SK-N-SH (cell line): Measurements from ENCODE around the gene SZT2. TPM values are rescaled to one million over a fixed set of nuclear protein-coding genes. Genes with fewer than 3 reads are reported as not detected.

Experiments
- CTCF ChIA-PET: fragments of 300-600, 350-600 bp; formaldehyde crosslinking; extraction: SDS; loops from one replicate; lab custom pipeline; 2021; lab: Yijun Ruan, JAX
- POLR2A ChIA-PET: fragments of 350-600 bp; sonication (Branson Sonifier 250); formaldehyde crosslinking; extraction: SDS; loops from one replicate; lab custom pipeline; 2020; ENCODE audit warnings: antibody characterized with exemption, inconsistent platforms; lab: Yijun Ruan, JAX
- DNase-seq: peaks from one replicate; pipeline ENCODE4 v3.0.0; 2012
- H2AFZ ChIP-seq: fragments of 200-600 bp; sonication (generic); 2 replicates; pipeline ENCODE4 v1.8.1; 2016; ENCODE audit warnings: antibody characterized with exemption, mild to moderate bottlenecking, low read depth
- H3F3A ChIP-seq: fragments of 200-600 bp; sonication (generic); replicated peaks from 2 replicates; pipeline ENCODE3; 2016; ENCODE audit warnings: antibody characterized with exemption, mild to moderate bottlenecking; ENCODE audit not compliant: insufficient read depth
- H3K27ac ChIP-seq, 2 experiments: fragments of 200-500 bp in 1 of 2; fragments of 200-600 bp in 1 of 2; sonication (Bioruptor generic) in 1 of 2; sonication (generic), shearing (Covaris generic) in 1 of 2; 2 replicates each; pipeline versions ENCODE4 v1.5.1 to v1.6.1; 2014 to 2016; ENCODE audit warnings: low read depth in 2 of 2, inconsistent platforms in 1 of 2, low read length in 1 of 2, mild to moderate bottlenecking in 1 of 2, mixed read lengths in 1 of 2
- H3K27me3 ChIP-seq: fragments of 200-600 bp; sonication (generic), shearing (Covaris generic); 2 replicates; pipeline ENCODE4 v1.6.1; 2016; ENCODE audit warnings: mixed run types; ENCODE audit not compliant: insufficient read depth
- H3K36me3 ChIP-seq, 2 experiments: fragments of 200-500 bp in 1 of 2; fragments of 200-600 bp in 1 of 2; sonication (Bioruptor generic) in 1 of 2; sonication (generic) in 1 of 2; replicated peaks in 1 of 2; 2 replicates each; pipeline versions ENCODE3 to v1.5.1; 2014 to 2016; ENCODE audit warnings: low read length in 1 of 2, mild to moderate bottlenecking in 1 of 2; ENCODE audit not compliant: insufficient read depth in 2 of 2, control insufficient read depth in 1 of 2
- H3K4me1 ChIP-seq, 2 experiments: fragments of 200-500 bp in 1 of 2; fragments of 200-600 bp in 1 of 2; sonication (Bioruptor generic) in 1 of 2; sonication (generic), shearing (Covaris generic) in 1 of 2; 2 replicates each; pipeline versions ENCODE4 v1.5.1 to v1.6.1; 2014 to 2016; ENCODE audit warnings: low read depth in 1 of 2, low read length in 1 of 2, mixed run types in 1 of 2; ENCODE audit not compliant: insufficient read depth in 2 of 2, control insufficient read depth in 1 of 2
- H3K4me2 ChIP-seq: fragments of 200-600 bp; sonication (generic), shearing (Covaris generic); 2 replicates; pipeline ENCODE4 v1.6.1; 2017; ENCODE audit warnings: mixed run types
- H3K4me3 ChIP-seq, 2 experiments: fragments of 200-500 bp in 1 of 2; fragments of 200-600 bp in 1 of 2; sonication (Bioruptor generic) in 1 of 2; sonication (generic), shearing (Covaris generic) in 1 of 2; 2 replicates each; pipeline versions ENCODE4 v1.5.1 to v1.8.1; 2014 to 2016; ENCODE audit warnings: low read depth in 2 of 2, inconsistent platforms in 1 of 2, low read length in 1 of 2, mild to moderate bottlenecking in 1 of 2, mixed read lengths in 1 of 2, moderate library complexity in 1 of 2
- H3K79me2 ChIP-seq: fragments of 200-600 bp; sonication (generic); 2 replicates; pipeline ENCODE4 v1.8.1; 2017; ENCODE audit warnings: mild to moderate bottlenecking; ENCODE audit not compliant: insufficient read depth
- H3K9ac ChIP-seq: fragments of 200-600 bp; sonication (generic); 2 replicates; pipeline ENCODE4 v1.6.1; 2017; ENCODE audit warnings: mixed run types
- H3K9me2 ChIP-seq: fragments of 200-600 bp; sonication (generic); 2 replicates; pipeline ENCODE4 v1.6.1; 2017; ENCODE audit warnings: mixed run types
- H3K9me3 ChIP-seq: fragments of 200-600 bp; sonication (generic); 2 replicates; pipeline ENCODE4 v1.6.1; 2017; ENCODE audit warnings: mixed run types, mild to moderate bottlenecking, moderate library complexity
- H4K20me1 ChIP-seq: fragments of 200-600 bp; sonication (generic); 2 replicates; pipeline ENCODE4 v1.6.1; 2017; ENCODE audit warnings: mild to moderate bottlenecking, mixed run types; ENCODE audit not compliant: insufficient read depth
- CHD2 ChIP-seq: fragments of 150-350 bp; IDR thresholded peaks from 2 replicates; pipeline ENCODE4 v1.6.1; 2018; ENCODE audit warnings: low read length; ENCODE audit not compliant: partially characterized antibody
- ELF1 ChIP-seq: IDR thresholded peaks from 2 replicates; pipeline ENCODE4 v1.4.0; 2012
- EZH2phosphoT487 ChIP-seq: fragments of 200-600 bp; sonication (generic); IDR thresholded peaks from 2 replicates; pipeline ENCODE4 v1.6.1; 2017; ENCODE audit warnings: low read depth, mixed run types, mild to moderate bottlenecking, antibody characterized with exemption, moderate library complexity, borderline replicate concordance
- FOSL2 ChIP-seq: IDR thresholded peaks from 2 replicates; pipeline ENCODE4 v1.4.0; 2012; ENCODE audit warnings: low read depth, mild to moderate bottlenecking, moderate library complexity, borderline replicate concordance
- FOXJ3 ChIP-seq: sonication (generic); formaldehyde crosslinking; IDR thresholded peaks from 2 replicates; pipeline ENCODE4 v1.5.1; 2020; ENCODE audit warnings: mild to moderate bottlenecking, missing genetic modification reagents
- FOXM1 ChIP-seq: IDR thresholded peaks from 2 replicates; pipeline ENCODE4 v1.4.0; 2012; ENCODE audit warnings: low read depth, mild to moderate bottlenecking
- MXI1 ChIP-seq: IDR thresholded peaks from 2 replicates; pipeline ENCODE4 v1.6.1; 2012; ENCODE audit warnings: mild to moderate bottlenecking, low read depth, low read length, improper control_type of control experiment
- RFX5 ChIP-seq: IDR thresholded peaks from 2 replicates; pipeline ENCODE4 v1.6.1; 2012; ENCODE audit warnings: mild to moderate bottlenecking, improper control_type of control experiment, low read length
- RXRA ChIP-seq: IDR thresholded peaks from 2 replicates; pipeline ENCODE4 v1.4.0; 2012; ENCODE audit warnings: low read depth, mild to moderate bottlenecking, borderline replicate concordance
- SMC3 ChIP-seq: IDR thresholded peaks from 2 replicates; pipeline ENCODE4 v1.6.1; 2012; ENCODE audit warnings: low read depth, low read length, improper control_type of control experiment
- USF1 ChIP-seq: IDR thresholded peaks from 2 replicates; pipeline ENCODE4 v1.4.0; 2012; ENCODE audit warnings: low read depth, borderline replicate concordance
- WGBS: methylation state at CpG from one replicate; pipeline ENCODE4 v1.1.6; 2017; ENCODE audit warnings: low lambda C conversion rate; 5-methylcytosine and 5-hydroxymethylcytosine counted together
- polyA plus RNA-seq, 3 experiments: library from polyadenylated mRNA; depleted of rRNA; stranded (reverse); fragments of >200 nt; gene quantifications; 2 replicates each; pipeline ENCODE4 v1.2.3, GENCODE V29; 2012
- TF ChIP-seq, protein P1 (sequence below): fragments of 200-600 bp; sonication (generic); IDR thresholded peaks from 2 replicates; pipeline ENCODE4 v1.6.1; 2017; ENCODE audit warnings: antibody characterized with exemption, mild to moderate bottlenecking, moderate library complexity
- TF ChIP-seq, protein P2 (sequence below): IDR thresholded peaks from 2 replicates; pipeline ENCODE4 v1.4.0; 2012; ENCODE audit warnings: low read depth, borderline replicate concordance

SZT2 gene
- polyA plus RNA-seq, 1 of the 3 experiments (the other 2 are of a cell fraction): 12.9 TPM

DNA sequence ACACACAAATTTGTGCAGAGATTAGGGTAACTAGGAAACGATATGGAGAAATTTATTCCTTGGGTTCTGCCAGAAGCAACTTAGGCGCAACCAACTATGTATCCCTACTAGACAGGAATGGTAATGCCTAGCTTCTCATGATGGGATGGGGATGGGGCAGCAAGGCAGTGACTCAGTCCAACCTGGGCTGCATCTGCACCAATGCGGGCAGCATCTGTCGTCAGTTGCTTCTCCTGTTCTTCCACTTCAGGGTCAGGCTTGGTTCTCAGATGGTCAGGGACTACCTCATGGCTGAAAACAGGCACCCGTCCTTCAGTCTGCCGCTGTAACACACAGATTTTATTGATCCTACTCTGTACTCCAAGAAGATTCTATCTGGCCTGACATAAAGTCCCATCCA, 3.0 kb upstream of the SZT2 start (continued):
- no peak for TF ChIP-seq EZH2phosphoT487
- TF ChIP-seq CHD2: no peak
- TF ChIP-seq ELF1: no peak
- no peak for TF ChIP-seq RXRA
- TF ChIP-seq FOXM1: no peak
- no peak for TF ChIP-seq USF1

DNA sequence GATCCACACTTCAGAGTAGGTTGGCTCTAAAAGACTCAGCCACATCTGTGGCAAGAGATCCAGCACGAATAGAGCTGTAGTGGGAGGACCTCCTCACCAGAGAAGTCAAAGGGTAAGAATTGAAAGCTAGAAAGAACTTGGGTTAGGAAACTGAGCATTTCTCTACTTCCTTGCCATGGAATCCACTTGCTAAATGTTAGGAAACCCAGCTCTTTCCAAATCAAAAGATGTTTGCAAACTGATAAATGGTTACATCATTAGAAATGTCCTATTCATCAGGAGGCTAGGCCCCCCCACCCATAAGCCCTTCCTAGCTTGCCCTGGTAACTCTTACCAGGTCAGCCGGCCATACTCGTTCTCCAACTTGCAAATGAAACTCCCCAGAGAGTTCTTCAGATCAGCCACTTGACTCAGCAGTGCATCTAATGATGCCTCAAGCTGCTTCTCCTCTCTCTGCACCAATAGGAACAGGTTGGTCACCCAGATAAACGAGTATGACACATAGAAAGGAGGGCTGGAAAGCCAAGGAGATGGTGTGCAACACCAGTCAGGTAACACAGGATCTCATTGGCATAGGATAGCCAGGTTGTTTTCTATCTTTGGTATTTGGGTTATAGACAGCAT, 1.6 kb upstream of the SZT2 start:
- H3F3A ChIP-seq: no peaks in the 10 kb centered on the region
- H2AFZ ChIP-seq: no peak overlapping the region
- H3K9me3 ChIP-seq: no peaks in the 10 kb centered on the region
- DNase-seq: no peak
- H3K36me3 ChIP-seq: peaks cover 47 to 49% of the 10 kb centered on the region in 2 experiments
- TF ChIP-seq, protein P1, sequence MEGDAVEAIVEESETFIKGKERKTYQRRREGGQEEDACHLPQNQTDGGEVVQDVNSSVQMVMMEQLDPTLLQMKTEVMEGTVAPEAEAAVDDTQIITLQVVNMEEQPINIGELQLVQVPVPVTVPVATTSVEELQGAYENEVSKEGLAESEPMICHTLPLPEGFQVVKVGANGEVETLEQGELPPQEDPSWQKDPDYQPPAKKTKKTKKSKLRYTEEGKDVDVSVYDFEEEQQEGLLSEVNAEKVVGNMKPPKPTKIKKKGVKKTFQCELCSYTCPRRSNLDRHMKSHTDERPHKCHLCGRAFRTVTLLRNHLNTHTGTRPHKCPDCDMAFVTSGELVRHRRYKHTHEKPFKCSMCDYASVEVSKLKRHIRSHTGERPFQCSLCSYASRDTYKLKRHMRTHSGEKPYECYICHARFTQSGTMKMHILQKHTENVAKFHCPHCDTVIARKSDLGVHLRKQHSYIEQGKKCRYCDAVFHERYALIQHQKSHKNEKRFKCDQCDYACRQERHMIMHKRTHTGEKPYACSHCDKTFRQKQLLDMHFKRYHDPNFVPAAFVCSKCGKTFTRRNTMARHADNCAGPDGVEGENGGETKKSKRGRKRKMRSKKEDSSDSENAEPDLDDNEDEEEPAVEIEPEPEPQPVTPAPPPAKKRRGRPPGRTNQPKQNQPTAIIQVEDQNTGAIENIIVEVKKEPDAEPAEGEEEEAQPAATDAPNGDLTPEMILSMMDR: no peak
- TF ChIP-seq FOXJ3 (CRISPR knock-in tag) (no peak), MXI1 (no peak), FOSL2 (no peak), RFX5 (no peak), RXRA (no peak), SMC3 (no peak)
- TF ChIP-seq, protein P2, sequence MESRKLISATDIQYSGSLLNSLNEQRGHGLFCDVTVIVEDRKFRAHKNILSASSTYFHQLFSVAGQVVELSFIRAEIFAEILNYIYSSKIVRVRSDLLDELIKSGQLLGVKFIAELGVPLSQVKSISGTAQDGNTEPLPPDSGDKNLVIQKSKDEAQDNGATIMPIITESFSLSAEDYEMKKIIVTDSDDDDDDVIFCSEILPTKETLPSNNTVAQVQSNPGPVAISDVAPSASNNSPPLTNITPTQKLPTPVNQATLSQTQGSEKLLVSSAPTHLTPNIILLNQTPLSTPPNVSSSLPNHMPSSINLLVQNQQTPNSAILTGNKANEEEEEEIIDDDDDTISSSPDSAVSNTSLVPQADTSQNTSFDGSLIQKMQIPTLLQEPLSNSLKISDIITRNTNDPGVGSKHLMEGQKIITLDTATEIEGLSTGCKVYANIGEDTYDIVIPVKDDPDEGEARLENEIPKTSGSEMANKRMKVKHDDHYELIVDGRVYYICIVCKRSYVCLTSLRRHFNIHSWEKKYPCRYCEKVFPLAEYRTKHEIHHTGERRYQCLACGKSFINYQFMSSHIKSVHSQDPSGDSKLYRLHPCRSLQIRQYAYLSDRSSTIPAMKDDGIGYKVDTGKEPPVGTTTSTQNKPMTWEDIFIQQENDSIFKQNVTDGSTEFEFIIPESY: no peak
- H3K27me3 ChIP-seq: no peaks in the 10 kb centered on the region
- H3K4me2 ChIP-seq: peak overlapping the region; percentile 80
- peak overlapping the region; percentile 82 to 83; a peak in 3 of 4 replicates for H3K4me3 ChIP-seq
- no peaks in the 10 kb centered on the region for H4K20me1 ChIP-seq
- peaks cover 64% of the 10 kb centered on the region for H3K79me2 ChIP-seq
- no peaks in the 10 kb centered on the region for H3K9me2 ChIP-seq
- ChIA-PET CTCF (interaction anchor here (1.0 to 1.7 kb wide), 4 partner anchors 161 to 547 kb away, joined by 3 to 8 read pairs (median 3); no protein-coding TSS in a partner anchor), POLR2A (interaction anchor here (1.3 kb wide), 1 partner anchor 29 kb away, joined by 4 read pairs; the partner anchor contains the start of gene CDC20)
- 80% methylated on average over 4 of the region's 4 CpGs for WGBS
- H3K9ac ChIP-seq: 0 out of 2 replicates have a peak overlapping the region, but pooled peaks have one; percentile 84
- H3K27ac ChIP-seq: no peak overlapping the region
- peaks cover 15 to 19% of the 10 kb centered on the region in 2 experiments; a peak in 3 of 4 replicates for H3K4me1 ChIP-seq
